Urinary bladder (tissue), 4 donors: Measurements from ENCODE around the gene FOXL3. TPM values are rescaled to one million over a fixed set of nuclear protein-coding genes. Genes with fewer than 3 reads are reported as not detected.

ENCODE experiments used
- DNase-seq: peaks from one replicate; pipeline ENCODE4 v3.0.0-alpha.2; 2015; ENCODE audit errors: extremely low spot score
- H3K27ac ChIP-seq: one replicate; pipeline ENCODE4 v1.5.1; 2013; ENCODE audit warnings: low read depth, mild to moderate bottlenecking, moderate library complexity
- H3K36me3 ChIP-seq: one replicate; pipeline ENCODE4 v1.6.1; 2013; ENCODE audit warnings: mild to moderate bottlenecking, moderate library complexity; ENCODE audit not compliant: insufficient read depth
- H3K4me1 ChIP-seq: one replicate; pipeline ENCODE4 v1.6.1; 2013; ENCODE audit warnings: mild to moderate bottlenecking, moderate library complexity; ENCODE audit not compliant: insufficient read depth
- H3K4me3 ChIP-seq: one replicate; pipeline ENCODE4 v1.5.1; 2013; ENCODE audit warnings: low read depth, low read length
- WGBS: extraction: QIAGEN DNeasy Blood & Tissue Kit; methylation state at CpG from one replicate; pipeline ENCODE4 v1.1.7; 2013; 5-methylcytosine and 5-hydroxymethylcytosine counted together
- polyA plus RNA-seq: library from polyadenylated mRNA; stranded (reverse); fragments of 200-250 nt; gene quantifications from one replicate; pipeline ENCODE4 v1.2.3, GENCODE V29; 2013
- total RNA-seq: library from RNA; depleted of rRNA; stranded (reverse); fragments of >200 nt; gene quantifications from one replicate; pipeline ENCODE4 v1.2.3, GENCODE V29; 2014
- donor health status: healthy with polysubstance abuse.
- donor health status: healthy.

Gene FOXL3
- total and polyA plus RNA-seq, 2 donors = not detected

- WGBS = 76% methylated on average over 11 of the region's 11 CpGs
- Histone ChIP-seq H3K4me1 (no peaks in the 10 kb centered on the region), H3K27ac (no peak overlapping the region), H3K36me3 (no peaks in the 10 kb centered on the region), H3K4me3 (no peak overlapping the region)
- no peak for DNase-seq
Measured at GRCh38 chr7:280461-280860, 9.5 kb upstream of the FOXL3 start.

- no peak overlapping the region for H3K4me3 ChIP-seq
- DNase-seq = no peak
- WGBS = 96% methylated on average over 8 of the region's 8 CpGs
- H3K36me3 ChIP-seq = no peaks in the 10 kb centered on the region
- H3K4me1 ChIP-seq = no peaks in the 10 kb centered on the region
- H3K27ac ChIP-seq = no peak overlapping the region
Measured at GRCh38 chr7:281637-282036, 8.3 kb upstream of the FOXL3 start.

GRCh38 chr7:282621-283020, 7.3 kb upstream of the FOXL3 start:
- H3K27ac ChIP-seq = no peak overlapping the region
- no peaks in the 10 kb centered on the region for H3K36me3 ChIP-seq
- WGBS = 95% methylated on average over 25 of the region's 25 CpGs
- no peak for DNase-seq
- H3K4me1 ChIP-seq = no peaks in the 10 kb centered on the region
- no peak overlapping the region for H3K4me3 ChIP-seq

- 61% methylated on average over 37 of the region's 37 CpGs for WGBS
- Histone ChIP-seq H3K4me3 (no peak overlapping the region), H3K27ac (no peak overlapping the region), H3K36me3 (no peaks in the 10 kb centered on the region), H3K4me1 (no peaks in the 10 kb centered on the region)
- no peak for DNase-seq
Measured at GRCh38 chr7:284762-285722, 4.9 kb upstream of the FOXL3 start.

- H3K27ac ChIP-seq = no peak overlapping the region
- no peaks in the 10 kb centered on the region for H3K36me3 ChIP-seq
- whole genome bisulfite sequencing = 84% methylated on average over 16 of the region's 16 CpGs
- no peak overlapping the region for H3K4me3 ChIP-seq
- DNase-seq = no peak
- H3K4me1 ChIP-seq = no peaks in the 10 kb centered on the region
Measured at GRCh38 chr7:285731-286130, 4.2 kb upstream of the FOXL3 start.

- DNase-seq = no peak
- H3K36me3 ChIP-seq = no peaks in the 10 kb centered on the region
- no peaks in the 10 kb centered on the region for H3K4me1 ChIP-seq
- no peak overlapping the region for H3K27ac ChIP-seq
- WGBS = 86% methylated on average over 18 of the region's 18 CpGs
- H3K4me3 ChIP-seq = no peak overlapping the region
Measured at GRCh38 chr7:286266-286665, 3.7 kb upstream of the FOXL3 start.

- no peak for DNase-seq
- Histone ChIP-seq H3K4me1 (no peaks in the 10 kb centered on the region), H3K27ac (no peak overlapping the region), H3K4me3 (no peak overlapping the region), H3K36me3 (no peaks in the 10 kb centered on the region)
- WGBS = 70% methylated on average over 14 of the region's 14 CpGs
Measured at GRCh38 chr7:288671-289101, 1.3 kb upstream of the FOXL3 start.

- DNase-seq = no peak
- no peaks in the 10 kb centered on the region for H3K36me3 ChIP-seq
- H3K4me3 ChIP-seq = no peak overlapping the region
- WGBS = 8% methylated on average over 46 of the region's 46 CpGs
- no peaks in the 10 kb centered on the region for H3K4me1 ChIP-seq
- H3K27ac ChIP-seq = no peak overlapping the region
Measured at GRCh38 chr7:289209-289755, 688 bp upstream of the FOXL3 start.

- 6% methylated on average over 102 of the region's 102 CpGs for WGBS
- H3K4me1 ChIP-seq = no peaks in the 10 kb centered on the region
- H3K4me3 ChIP-seq = no peak overlapping the region
- no peak overlapping the region for H3K27ac ChIP-seq
- H3K36me3 ChIP-seq = no peaks in the 10 kb centered on the region
- DNase-seq = no peak
Measured at GRCh38 chr7:290554-291372, 793 bp downstream of the FOXL3 start.

- 67% methylated on average over 21 of the region's 21 CpGs for WGBS
- H3K27ac ChIP-seq = no peak overlapping the region
Measured at GRCh38 chr7:291373-292092, 1.6 kb downstream of the FOXL3 start.

GRCh38 chr7:292226-292625, 2.3 kb downstream of the FOXL3 start:
- no peak for DNase-seq
- H3K4me1 ChIP-seq = no peaks in the 10 kb centered on the region
- H3K27ac ChIP-seq = no peak overlapping the region
- 71% methylated on average over 7 of the region's 7 CpGs for WGBS
- no peak overlapping the region for H3K4me3 ChIP-seq
- no peaks in the 10 kb centered on the region for H3K36me3 ChIP-seq

More at GRCh38 chr7:291373-292092, 1.6 kb downstream of the FOXL3 start:
- H3K36me3 ChIP-seq = no peaks in the 10 kb centered on the region
- H3K4me3 ChIP-seq = no peak overlapping the region
- no peak for DNase-seq
- H3K4me1 ChIP-seq = no peaks in the 10 kb centered on the region

- H3K27ac ChIP-seq = no peak overlapping the region
- no peak for DNase-seq
- no peaks in the 10 kb centered on the region for H3K4me1 ChIP-seq
- H3K36me3 ChIP-seq = no peaks in the 10 kb centered on the region
- 81% methylated on average over 15 of the region's 15 CpGs for WGBS
- no peak overlapping the region for H3K4me3 ChIP-seq
Measured at GRCh38 chr7:292826-293225, 2.9 kb downstream of the FOXL3 start.
